Measurements from ENCODE around the gene MMP17. TPM values are rescaled to one million over a fixed set of nuclear protein-coding genes. Genes with fewer than 3 reads are reported as not detected.

Gene MMP17
- total RNA-seq, 2 donors from 2014 or later, result 2.1 to 3.2 TPM

GRCh38 chr12:131800594-131801135, 27.5 kb upstream of the MMP17 start:
- Histone ChIP-seq H3K36me3 (peaks cover 33% of the 10 kb centered on the region), H3K9me3 (no peaks in the 10 kb centered on the region)
- DNase-seq (ENCODE audit: low spot score), result no peak

GRCh38 chr12:131801254-131801866, 26.8 kb upstream of the MMP17 start:
- Histone ChIP-seq H3K36me3 (peaks cover 33% of the 10 kb centered on the region), H3K27ac (no peak overlapping the region), H3K27me3 (no peaks in the 10 kb centered on the region), H3K4me1 (peaks cover 0 to 3% of the 10 kb centered on the region in 2 donors), H3K4me3 (no peak overlapping the region), H3K9me3 (no peaks in the 10 kb centered on the region)
- DNase-seq (ENCODE audit: low spot score), result no peak
- no peak for TF ChIP-seq CTCF (IDR thresholded peaks at IDR 0.05)

More at GRCh38 chr12:131800594-131801135, 27.5 kb upstream of the MMP17 start:
- Histone ChIP-seq H3K27ac (no peak overlapping the region), H3K4me3 (no peak overlapping the region), H3K27me3 (no peaks in the 10 kb centered on the region), H3K4me1 (peaks cover 0 to 3% of the 10 kb centered on the region in 2 donors)
- no peak for TF ChIP-seq CTCF (IDR thresholded peaks at IDR 0.05)

GRCh38 chr12:131803961-131804521, 24.2 kb upstream of the MMP17 start:
- Histone ChIP-seq H3K9me3 (no peaks in the 10 kb centered on the region), H3K4me3 (no peak overlapping the region), H3K27ac (no peak overlapping the region), H3K4me1 (peaks cover 0 to 3% of the 10 kb centered on the region in 2 donors), H3K36me3 (peaks cover 20% of the 10 kb centered on the region), H3K27me3 (no peaks in the 10 kb centered on the region)
- no peak for TF ChIP-seq CTCF (IDR thresholded peaks at IDR 0.05)
- no peak for DNase-seq (ENCODE audit: low spot score)

- Histone ChIP-seq H3K27me3 (no peaks in the 10 kb centered on the region), H3K27ac (no peak overlapping the region), H3K9me3 (no peaks in the 10 kb centered on the region), H3K36me3 (peaks cover 7% of the 10 kb centered on the region), H3K4me3 (no peak overlapping the region), H3K4me1 (peaks cover 0 to 3% of the 10 kb centered on the region in 2 donors)
- TF ChIP-seq CTCF (IDR thresholded peaks at IDR 0.05), result no peak
- no peak for DNase-seq (ENCODE audit: low spot score)
Observed at GRCh38 chr12:131805421-131805820, 22.8 kb upstream of the MMP17 start.

- Histone ChIP-seq H3K27me3 (no peaks in the 10 kb centered on the region), H3K36me3 (peaks cover 5% of the 10 kb centered on the region), H3K9me3 (no peaks in the 10 kb centered on the region), H3K4me3 (no peak overlapping the region), H3K27ac (no peak overlapping the region), H3K4me1 (peaks cover 0 to 3% of the 10 kb centered on the region in 2 donors)
- no peak for TF ChIP-seq CTCF (IDR thresholded peaks at IDR 0.05)
- no peak for DNase-seq (ENCODE audit: low spot score)
Observed at GRCh38 chr12:131806674-131807073, 21.5 kb upstream of the MMP17 start.

All from right atrium auricular region (tissue), 2 donors.